DOHH2 (cell line): ENCODE results near the gene CSF3.

ENCODE experiments used
- H3F3A ChIP-seq: fragments of 200-600 bp; sonication (generic), shearing (Covaris generic); 2 replicates; pipeline ENCODE4 v1.6.0; 2016; ENCODE audit warnings: antibody characterized with exemption, mild to moderate bottlenecking; ENCODE audit not compliant: control insufficient read depth, insufficient read depth
- H3K27ac ChIP-seq: fragments of 200-600 bp; sonication (generic); 2 replicates; pipeline ENCODE4 v1.5.1; 2014; ENCODE audit warnings: low read depth, mild to moderate bottlenecking, low read length, moderate library complexity
- H3K27me3 ChIP-seq: fragments of 200-600 bp; sonication (generic); 2 replicates; pipeline ENCODE4 v1.6.1; 2014; ENCODE audit warnings: mild to moderate bottlenecking, low read length, mixed read lengths; ENCODE audit not compliant: control insufficient read depth
- H3K36me3 ChIP-seq: fragments of 200-600 bp; sonication (generic); 2 replicates; pipeline ENCODE4 v1.6.1; 2014; ENCODE audit warnings: mild to moderate bottlenecking, low read length, moderate library complexity, mixed read lengths; ENCODE audit not compliant: control insufficient read depth
- H3K4me1 ChIP-seq: fragments of 200-600 bp; sonication (generic); 2 replicates; pipeline ENCODE4 v1.6.1; 2014; ENCODE audit warnings: mild to moderate bottlenecking, low read length, mixed read lengths; ENCODE audit not compliant: control insufficient read depth
- H3K4me2 ChIP-seq: fragments of 200-600 bp; sonication (generic); 2 replicates; pipeline ENCODE4 v1.6.0; 2014; ENCODE audit warnings: mild to moderate bottlenecking, low read length, moderate library complexity
- H3K4me3 ChIP-seq: fragments of 200-600 bp; sonication (generic); 2 replicates; pipeline ENCODE4 v1.5.1; 2014; ENCODE audit warnings: mild to moderate bottlenecking, low read length, mixed read lengths
- H3K79me2 ChIP-seq: fragments of 200-600 bp; sonication (generic); 2 replicates; pipeline ENCODE4 v1.6.1; 2014; ENCODE audit warnings: mild to moderate bottlenecking, low read length, mixed read lengths; ENCODE audit not compliant: control insufficient read depth
- H3K9me2 ChIP-seq: fragments of 200-600 bp; sonication (generic); replicated peaks from 2 replicates; pipeline ENCODE4 v1.6.1; 2014; ENCODE audit warnings: mild to moderate bottlenecking, low read length, mixed read lengths; ENCODE audit not compliant: control insufficient read depth
- H3K9me3 ChIP-seq: fragments of 200-600 bp; sonication (generic); 2 replicates; pipeline ENCODE4 v1.6.1; 2014; ENCODE audit warnings: antibody characterized with exemption, low read length, mixed read lengths; ENCODE audit not compliant: control insufficient read depth, insufficient read depth
- H4K20me1 ChIP-seq: fragments of 200-600 bp; sonication (generic); 2 replicates; pipeline ENCODE4 v1.6.0; 2014; ENCODE audit warnings: low read depth, mild to moderate bottlenecking, antibody characterized with exemption, low read length, moderate library complexity; ENCODE audit not compliant: control insufficient read depth, insufficient read depth
- CTCF ChIP-seq: fragments of 200-600 bp; sonication (generic); IDR thresholded peaks from one replicate; pipeline ENCODE4 v1.5.1; 2014; ENCODE audit warnings: antibody characterized with exemption, mild to moderate bottlenecking, low read depth, low read length; ENCODE audit not compliant: poor library complexity, severe bottlenecking
- EZH2phosphoT487 ChIP-seq: fragments of 200-600 bp; sonication (generic); IDR thresholded peaks from 2 replicates; pipeline ENCODE4 v1.6.1; 2017; ENCODE audit warnings: borderline replicate concordance, mild to moderate bottlenecking, antibody characterized with exemption, low read length, moderate library complexity, mixed read lengths

CSF3 gene

GRCh38 chr17:40015998-40016985 lies 1.1 kb downstream of the CSF3 start:
- no peaks in the 10 kb centered on the region for H3K9me3 ChIP-seq
- no peak overlapping the region for H3K4me2 ChIP-seq
- H4K20me1 ChIP-seq: no peaks in the 10 kb centered on the region
- H3K36me3 ChIP-seq: peaks cover 7% of the 10 kb centered on the region; the same call in 1 of the 2 replicates
- no peaks in the 10 kb centered on the region for H3K9me2 ChIP-seq
- no peaks in the 10 kb centered on the region for H3K79me2 ChIP-seq
- no peaks in the 10 kb centered on the region for H3K27me3 ChIP-seq
- no peaks in the 10 kb centered on the region for H3F3A ChIP-seq
- no peak overlapping the region for H3K4me3 ChIP-seq
- H3K27ac ChIP-seq: no peak overlapping the region
- TF ChIP-seq CTCF (no peak), EZH2phosphoT487 (no peak)
- H3K4me1 ChIP-seq: peaks cover 5% of the 10 kb centered on the region

GRCh38 chr17:40017422-40018080 lies 2.3 kb downstream of the CSF3 start:
- H3K9me3 ChIP-seq: no peaks in the 10 kb centered on the region
- no peaks in the 10 kb centered on the region for H3F3A ChIP-seq
- H3K27me3 ChIP-seq: no peaks in the 10 kb centered on the region
- H3K36me3 ChIP-seq: peaks cover 13% of the 10 kb centered on the region
- H3K79me2 ChIP-seq: no peaks in the 10 kb centered on the region
- peaks cover 5% of the 10 kb centered on the region for H3K4me1 ChIP-seq
- H3K27ac ChIP-seq: no peak overlapping the region
- no peaks in the 10 kb centered on the region for H4K20me1 ChIP-seq
- TF ChIP-seq EZH2phosphoT487: no peak
- TF ChIP-seq CTCF: no peak
- H3K4me3 ChIP-seq: no peak overlapping the region
- H3K4me2 ChIP-seq: no peak overlapping the region
- no peaks in the 10 kb centered on the region for H3K9me2 ChIP-seq

GRCh38 chr17:40018211-40019121 lies 3.2 kb downstream of the CSF3 start:
- Histone ChIP-seq H3K9me3 (no peaks in the 10 kb centered on the region), H4K20me1 (no peaks in the 10 kb centered on the region), H3K9me2 (no peaks in the 10 kb centered on the region), H3K79me2 (no peaks in the 10 kb centered on the region), H3F3A (no peaks in the 10 kb centered on the region), H3K4me2 (no peak overlapping the region), H3K4me3 (no peak overlapping the region), H3K27me3 (no peaks in the 10 kb centered on the region), H3K27ac (no peak overlapping the region), H3K36me3 (peaks cover 17% of the 10 kb centered on the region), H3K4me1 (peaks cover 5% of the 10 kb centered on the region)
- TF ChIP-seq EZH2phosphoT487: no peak
- TF ChIP-seq CTCF: no peak
